ENCODE measurements around the gene TENT4B. TPM values are rescaled to one million over a fixed set of nuclear protein-coding genes. Genes with fewer than 3 reads are reported as not detected.
A peak's percentile ranks its signal among the peaks of the same experiment; 100 is the strongest.

TENT4B gene
- total and polyA plus RNA-seq, 2 experiments from 2014 or later = 6.2 to 15.0 TPM

- Histone ChIP-seq H3K27ac (no peak overlapping the region), H3K36me3 (no peaks in the 10 kb centered on the region), H3K9me3 (ENCODE audit: low read depth) (no peaks in the 10 kb centered on the region), H3K4me1 (ENCODE audit: low read depth) (peaks cover 17% of the 10 kb centered on the region), H3K27me3 (no peaks in the 10 kb centered on the region), H3K4me3 (no peak overlapping the region)
- DNase-seq (ENCODE audit: low read depth in 1 of 2, low spot score in 1 of 2) = no peak
- TF ChIP-seq CTCF (IDR thresholded peaks at IDR 0.05; ENCODE audit: low read depth, low read length) = no peak
Measured at GRCh38 chr16:50269769-50270509, 116.8 kb downstream of the TENT4B start.

- Histone ChIP-seq H3K36me3 (no peaks in the 10 kb centered on the region), H3K4me3 (no peak overlapping the region), H3K27me3 (no peaks in the 10 kb centered on the region), H3K4me1 (ENCODE audit: low read depth) (peaks cover 17% of the 10 kb centered on the region), H3K9me3 (ENCODE audit: low read depth) (no peaks in the 10 kb centered on the region), H3K27ac (no peak overlapping the region)
- no peak for DNase-seq (ENCODE audit: low read depth in 1 of 2, low spot score in 1 of 2)
- TF ChIP-seq CTCF (IDR thresholded peaks at IDR 0.05; ENCODE audit: low read depth, low read length) = no peak
Measured at GRCh38 chr16:50270510-50271147, 117.5 kb downstream of the TENT4B start.

- no peaks in the 10 kb centered on the region for H3K27me3 ChIP-seq
Measured at GRCh38 chr16:50271148-50272041, 118.3 kb downstream of the TENT4B start.

GRCh38 chr16:50272111-50272571 is 119.0 kb downstream of the TENT4B start:
- Histone ChIP-seq H3K9me3 (ENCODE audit: low read depth) (no peaks in the 10 kb centered on the region), H3K4me3 (no peak overlapping the region), H3K27me3 (no peaks in the 10 kb centered on the region), H3K36me3 (no peaks in the 10 kb centered on the region), H3K27ac (no peak overlapping the region), H3K4me1 (ENCODE audit: low read depth) (peaks cover 10% of the 10 kb centered on the region)
- no peak for TF ChIP-seq CTCF (IDR thresholded peaks at IDR 0.05; ENCODE audit: low read depth, low read length)
- no peak for DNase-seq (ENCODE audit: low read depth in 1 of 2, low spot score in 1 of 2)

More at GRCh38 chr16:50271148-50272041, 118.3 kb downstream of the TENT4B start:
- Histone ChIP-seq H3K4me1 (ENCODE audit: low read depth) (peaks cover 12% of the 10 kb centered on the region), H3K27ac (peak overlapping the region; percentile 12), H3K9me3 (ENCODE audit: low read depth) (no peaks in the 10 kb centered on the region), H3K4me3 (no peak overlapping the region), H3K36me3 (no peaks in the 10 kb centered on the region)
- DNase-seq (ENCODE audit: low read depth in 1 of 2, low spot score in 1 of 2) = peak in 1 of 2 donors; percentile 63
- TF ChIP-seq CTCF (IDR thresholded peaks at IDR 0.05; ENCODE audit: low read depth, low read length) = no peak

- no peak for DNase-seq (ENCODE audit: low read depth in 1 of 2, low spot score in 1 of 2)
Measured at GRCh38 chr16:50272687-50273381, 119.7 kb downstream of the TENT4B start.

More at GRCh38 chr16:50272687-50273381, 119.7 kb downstream of the TENT4B start:
- no peak overlapping the region for H3K4me3 ChIP-seq
- H3K27ac ChIP-seq = no peak overlapping the region
- H3K36me3 ChIP-seq = no peaks in the 10 kb centered on the region
- H3K4me1 ChIP-seq (ENCODE audit: low read depth) = peaks cover 10% of the 10 kb centered on the region
- no peak for TF ChIP-seq CTCF (IDR thresholded peaks at IDR 0.05; ENCODE audit: low read depth, low read length)
- no peaks in the 10 kb centered on the region for H3K27me3 ChIP-seq
- H3K9me3 ChIP-seq (ENCODE audit: low read depth) = no peaks in the 10 kb centered on the region
